B cell (primary cell): ENCODE results near the gene TBC1D22A. TPM values are rescaled to one million over a fixed set of nuclear protein-coding genes. Genes with fewer than 3 reads are reported as not detected.

ENCODE experiments used
- ATAC-seq: fragments of 200-7000 bp; cut with Tn5 transposase; one replicate; pipeline ENCODE4 v1.10.0; 2021; ENCODE audit warnings: low read depth, mild to moderate bottlenecking, moderate number of reproducible peaks, moderate library complexity
- CTCF ChIA-PET: fragments of 350-600 bp; sonication (Branson Sonifier 250); formaldehyde crosslinking; loops from one replicate; lab custom pipeline; 2021; ENCODE audit warnings: antibody characterized with exemption, inconsistent platforms; lab: Charles Lee
- POLR2A ChIA-PET: fragments of 350-600 bp; sonication (Branson Sonifier 250); formaldehyde crosslinking; loops from one replicate; lab custom pipeline; 2021; ENCODE audit warnings: antibody characterized with exemption; lab: Charles Lee
- DNase-seq: peaks from one replicate; pipeline ENCODE4 v3.0.0; 2013
- H2AFZ ChIP-seq: 2 replicates; pipeline ENCODE4 v1.6.1; 2012; ENCODE audit warnings: mild to moderate bottlenecking, low read depth, low read length; ENCODE audit not compliant: insufficient read depth, poor library complexity, severe bottlenecking
- H3K27ac ChIP-seq, 2 donors: 1 replicate in 1 of 2; 2 replicates in 1 of 2; pipeline ENCODE4 v1.5.1; 2012 to 2013; ENCODE audit warnings: low read length in 2 of 2, mild to moderate bottlenecking in 2 of 2, moderate library complexity in 1 of 2
- H3K27me3 ChIP-seq, 4 experiments: fragments of 200-600 bp in 1 of 4; sonication (generic) in 1 of 4; replicated peaks in 1 of 4; 1 replicate in 2 of 4; 2 replicates in 2 of 4; pipeline versions ENCODE4 v1.6.1 to v1.7.0; 2013 to 2016; ENCODE audit warnings: low read length in 3 of 4, mild to moderate bottlenecking in 2 of 4, mixed read lengths in 1 of 4, moderate library complexity in 1 of 4; ENCODE audit not compliant: insufficient read depth in 4 of 4, control insufficient read depth in 3 of 4; ENCODE audit errors: control extremely low read depth in 1 of 4
- H3K36me3 ChIP-seq, 2 experiments: replicated peaks in 1 of 2; 1 replicate in 1 of 2; 2 replicates in 1 of 2; pipeline versions ENCODE4 v1.6.1 to v1.7.1; 2013; ENCODE audit warnings: low read length in 1 of 2; ENCODE audit not compliant: insufficient read depth in 2 of 2, control insufficient read depth in 1 of 2; ENCODE audit errors: control extremely low read depth in 1 of 2, extremely low read depth in 1 of 2
- H3K4me1 ChIP-seq, 2 donors: fragments of 200-600 bp in 1 of 2; sonication (generic) in 1 of 2; 1 replicate in 1 of 2; 2 replicates in 1 of 2; pipeline versions ENCODE4 v1.5.1 to v1.6.1; 2013 to 2017; ENCODE audit warnings: low read length in 2 of 2; ENCODE audit not compliant: control insufficient read depth in 2 of 2, insufficient read depth in 2 of 2
- H3K4me2 ChIP-seq: replicated peaks from 2 replicates; pipeline ENCODE3; 2012; ENCODE audit warnings: mild to moderate bottlenecking, low read depth, low read length; ENCODE audit not compliant: poor library complexity, severe bottlenecking
- H3K4me3 ChIP-seq, 5 experiments: fragments of 200-600 bp in 1 of 5; sonication (generic) in 1 of 5; 1 replicate in 3 of 5; 2 replicates in 2 of 5; pipeline versions ENCODE4 v1.5.1 to v1.7.0; 2011 to 2016; ENCODE audit warnings: low read length in 4 of 5, mild to moderate bottlenecking in 4 of 5, low read depth in 2 of 5, control low read depth in 1 of 5, moderate library complexity in 1 of 5; ENCODE audit not compliant: insufficient read depth in 1 of 5; ENCODE audit errors: control extremely low read depth in 1 of 5, extremely low read depth in 1 of 5
- H3K79me2 ChIP-seq: fragments of 200-600 bp; sonication (generic); one replicate; pipeline ENCODE4 v1.6.0; 2016; ENCODE audit warnings: low read length; ENCODE audit not compliant: control insufficient read depth, insufficient read depth
- H3K9ac ChIP-seq: fragments of 200-600 bp; sonication (generic); 2 replicates; pipeline ENCODE4 v1.6.1; 2017; ENCODE audit warnings: mild to moderate bottlenecking, low read length, moderate library complexity
- H3K9me3 ChIP-seq, 3 donors: one replicate each; pipeline versions ENCODE4 v1.6.1 to v1.7.1; 2013; ENCODE audit warnings: low read length in 2 of 3; ENCODE audit not compliant: control insufficient read depth in 2 of 3, insufficient read depth in 1 of 3; ENCODE audit errors: control extremely low read depth in 1 of 3
- H4K20me1 ChIP-seq: 2 replicates; pipeline ENCODE4 v1.6.0; 2012; ENCODE audit warnings: mild to moderate bottlenecking, low read length; ENCODE audit not compliant: insufficient read depth, control insufficient read depth, poor library complexity, severe bottlenecking
- H3K27ac Mint-ChIP-seq: one replicate; pipeline ENCODE4 v1.8.0; 2021; ENCODE audit warnings: mixed read lengths
- H3K27me3 Mint-ChIP-seq: one replicate; pipeline ENCODE4 v1.8.0; 2021; ENCODE audit warnings: mixed read lengths
- H3K4me1 Mint-ChIP-seq: one replicate; pipeline ENCODE4 v1.8.0; 2021; ENCODE audit warnings: mixed read lengths
- H3K4me3 Mint-ChIP-seq: one replicate; pipeline ENCODE4 v1.8.0; 2021; ENCODE audit warnings: mixed read lengths
- H3K9me3 Mint-ChIP-seq: one replicate; pipeline ENCODE4 v1.8.0; 2022; ENCODE audit warnings: mixed read lengths; ENCODE audit not compliant: insufficient read depth
- EZH2 ChIP-seq: IDR thresholded peaks from 2 replicates; pipeline ENCODE4 v1.6.1; 2012; ENCODE audit warnings: borderline replicate concordance, low read depth, mild to moderate bottlenecking, moderate library complexity, low read length; ENCODE audit not compliant: insufficient read depth, poor library complexity, severe bottlenecking
- WGBS: methylation state at CpG from one replicate; pipeline ENCODE4 v1.1.5; 2013; ENCODE audit warnings: missing lambda C conversion rate; ENCODE audit not compliant: insufficient coverage; 5-methylcytosine and 5-hydroxymethylcytosine counted together
- intact Hi-C: fragments of 100-400 bp; cut with micrococcal nuclease; formaldehyde crosslinking; loops from one replicate; pipeline ENCODE4 v1.10.0; 2022
- polyA plus RNA-seq: library from polyadenylated mRNA; depleted of rRNA; stranded (reverse); fragments of >200 nt; gene quantifications from 2 replicates; pipeline ENCODE4 v1.2.3, GENCODE V29; 2012
- total RNA-seq, 2 donors: library from RNA; stranded (reverse); fragments of 120-200 nt in 1 of 2; gene quantifications; 1 replicate in 1 of 2; 2 replicates in 1 of 2; pipeline versions ENCODE4 v1.2.3 to v1.2.4, GENCODE V29; 2013 to 2022
- TF ChIP-seq, protein P1 (sequence below): fragments of 200-600 bp; IDR thresholded peaks from one replicate; pipeline ENCODE4 v1.8.0; 2022; ENCODE audit warnings: antibody characterized with exemption, mild to moderate bottlenecking

The TBC1D22A gene
- total and polyA plus RNA-seq, 2 donors (not counting 1 experiment from before 2014, with no cell fraction given) = 73.8 to 128 TPM

DNA sequence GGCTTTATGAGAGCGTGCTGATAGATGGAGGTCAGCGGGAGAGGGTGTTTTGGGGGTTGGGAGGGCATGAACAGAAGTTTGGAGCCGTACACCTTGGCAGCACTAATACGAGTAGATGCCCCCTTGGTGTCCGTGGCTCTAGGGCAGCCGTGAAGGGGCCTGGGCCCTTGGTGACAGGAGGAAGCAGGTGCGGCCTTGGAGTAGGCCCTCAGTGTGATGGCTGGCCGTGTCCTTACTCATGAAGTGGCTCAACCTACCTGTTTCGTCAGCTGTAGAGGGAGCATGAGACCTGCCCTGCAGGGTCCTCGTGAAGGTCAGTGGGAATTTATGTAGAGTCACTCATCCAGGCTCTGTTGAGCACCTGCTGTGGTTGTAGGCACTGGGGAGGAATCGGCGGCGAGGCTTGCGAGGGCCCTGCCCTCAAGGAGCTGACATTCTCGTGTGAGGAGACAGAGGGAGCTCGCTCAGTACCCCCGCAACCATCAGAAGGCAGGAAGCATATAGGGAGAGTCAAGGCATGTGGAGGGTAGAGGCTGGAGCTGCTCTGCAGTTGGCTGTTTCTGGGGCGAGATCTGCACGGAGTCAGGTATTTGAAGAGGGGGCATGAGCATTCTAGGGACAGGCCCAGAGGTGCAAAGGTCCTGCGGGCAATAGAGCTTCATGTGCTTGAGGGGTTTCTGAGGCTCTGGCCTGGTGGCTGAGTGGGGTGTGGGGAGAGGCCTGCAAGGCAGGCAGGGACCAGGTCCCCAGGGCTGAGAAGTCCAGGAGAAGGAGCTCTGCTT is 39.6 kb downstream of the TBC1D22A start:
- H4K20me1 ChIP-seq = peaks cover 98% of the 10 kb centered on the region
- DNase-seq = no peak
- H3K4me3 Mint-ChIP-seq = no peak overlapping the region

More for the DNA sequence above, 39.6 kb downstream of the TBC1D22A start:
- CTCF ChIA-PET = interaction anchor here (1.2 to 11.4 kb wide), 18 partner anchors 9 to 238 kb away, joined by 3 to 468 read pairs (median 12); partner anchors contain the start of genes CERK and TBC1D22A
- POLR2A ChIA-PET = interaction anchor here (0.6 to 1.5 kb wide), 2 partner anchors 43 to 64 kb away, joined by 4 to 15 read pairs; no protein-coding TSS in a partner anchor
- intact Hi-C loops = no loop called here
- Mint-ChIP-seq H3K4me1 (peaks cover 49% of the 10 kb centered on the region), H3K27me3 (no peaks in the 10 kb centered on the region), H3K9me3 (no peaks in the 10 kb centered on the region), H3K27ac (peak overlapping the region; percentile 34)
- ATAC-seq = no peak
- H3K4me2 ChIP-seq = no peak overlapping the region
- 97% methylated on average over 20 of the region's 20 CpGs for WGBS
- peaks cover 98% of the 10 kb centered on the region for H3K79me2 ChIP-seq
- H3K9me3 ChIP-seq = peaks cover 0 to 4% (median 0%) of the 10 kb centered on the region in 3 donors
- H3K9ac ChIP-seq = no peak overlapping the region
- H3K4me1 ChIP-seq = peaks cover 14 to 18% of the 10 kb centered on the region in 2 donors
- H3K36me3 ChIP-seq = peaks cover 0 to 88% of the 10 kb centered on the region in 2 experiments
- TF ChIP-seq, protein P1, sequence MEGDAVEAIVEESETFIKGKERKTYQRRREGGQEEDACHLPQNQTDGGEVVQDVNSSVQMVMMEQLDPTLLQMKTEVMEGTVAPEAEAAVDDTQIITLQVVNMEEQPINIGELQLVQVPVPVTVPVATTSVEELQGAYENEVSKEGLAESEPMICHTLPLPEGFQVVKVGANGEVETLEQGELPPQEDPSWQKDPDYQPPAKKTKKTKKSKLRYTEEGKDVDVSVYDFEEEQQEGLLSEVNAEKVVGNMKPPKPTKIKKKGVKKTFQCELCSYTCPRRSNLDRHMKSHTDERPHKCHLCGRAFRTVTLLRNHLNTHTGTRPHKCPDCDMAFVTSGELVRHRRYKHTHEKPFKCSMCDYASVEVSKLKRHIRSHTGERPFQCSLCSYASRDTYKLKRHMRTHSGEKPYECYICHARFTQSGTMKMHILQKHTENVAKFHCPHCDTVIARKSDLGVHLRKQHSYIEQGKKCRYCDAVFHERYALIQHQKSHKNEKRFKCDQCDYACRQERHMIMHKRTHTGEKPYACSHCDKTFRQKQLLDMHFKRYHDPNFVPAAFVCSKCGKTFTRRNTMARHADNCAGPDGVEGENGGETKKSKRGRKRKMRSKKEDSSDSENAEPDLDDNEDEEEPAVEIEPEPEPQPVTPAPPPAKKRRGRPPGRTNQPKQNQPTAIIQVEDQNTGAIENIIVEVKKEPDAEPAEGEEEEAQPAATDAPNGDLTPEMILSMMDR = no peak
- TF ChIP-seq EZH2 = no peak
- no peak overlapping the region for H2AFZ ChIP-seq
- H3K4me3 ChIP-seq = no peak overlapping the region
- no peak overlapping the region for H3K27ac ChIP-seq
- H3K27me3 ChIP-seq = no peaks in the 10 kb centered on the region
